Parathyroid adenoma (tissue), 2 donors: ENCODE results near the gene C1orf174.

ENCODE experiments used
- H2AFZ ChIP-seq: fragments of 300-600 bp; sonication (generic); one replicate; pipeline ENCODE4 v1.7.0; 2017; ENCODE audit warnings: antibody characterized with exemption, mild to moderate bottlenecking
- H3K27ac ChIP-seq: fragments of 300-600 bp; sonication (generic); one replicate; pipeline ENCODE4 v1.7.0; 2017
- H3K27me3 ChIP-seq: fragments of 300-600 bp; sonication (generic); one replicate; pipeline ENCODE4 v1.7.0; 2017; ENCODE audit warnings: low read length; ENCODE audit not compliant: control insufficient read depth, insufficient read depth
- H3K36me3 ChIP-seq: fragments of 300-600 bp; sonication (generic); one replicate; pipeline ENCODE4 v1.7.0; 2017; ENCODE audit warnings: low read length; ENCODE audit not compliant: control insufficient read depth, insufficient read depth
- H3K4me1 ChIP-seq: fragments of 300-600 bp; sonication (generic); one replicate; pipeline ENCODE4 v1.7.0; 2017; ENCODE audit warnings: control low read depth
- H3K4me2 ChIP-seq: fragments of 300-600 bp; sonication (generic); one replicate; pipeline ENCODE4 v1.7.0; 2017; ENCODE audit warnings: low read length
- H3K4me3 ChIP-seq: fragments of 300-600 bp; sonication (generic); one replicate; pipeline ENCODE4 v1.7.0; 2017; ENCODE audit warnings: low read depth, low read length
- H3K79me2 ChIP-seq: fragments of 300-600 bp; sonication (generic); one replicate; pipeline ENCODE4 v1.7.0; 2017; ENCODE audit warnings: control low read depth
- H3K9ac ChIP-seq: fragments of 300-600 bp; sonication (generic); one replicate; pipeline ENCODE4 v1.7.0; 2017; ENCODE audit warnings: mild to moderate bottlenecking
- H3K9me3 ChIP-seq: fragments of 300-600 bp; sonication (generic); one replicate; pipeline ENCODE4 v1.7.0; 2017; ENCODE audit warnings: low read length; ENCODE audit not compliant: control insufficient read depth
- CTCF ChIP-seq: fragments of 300-600 bp; sonication (generic); IDR thresholded peaks from one replicate; pipeline ENCODE4 v1.7.0; 2017; ENCODE audit warnings: antibody characterized with exemption, mild to moderate bottlenecking
- donor health status: primary hyperparathyroidism.

C1orf174 gene

DNA sequence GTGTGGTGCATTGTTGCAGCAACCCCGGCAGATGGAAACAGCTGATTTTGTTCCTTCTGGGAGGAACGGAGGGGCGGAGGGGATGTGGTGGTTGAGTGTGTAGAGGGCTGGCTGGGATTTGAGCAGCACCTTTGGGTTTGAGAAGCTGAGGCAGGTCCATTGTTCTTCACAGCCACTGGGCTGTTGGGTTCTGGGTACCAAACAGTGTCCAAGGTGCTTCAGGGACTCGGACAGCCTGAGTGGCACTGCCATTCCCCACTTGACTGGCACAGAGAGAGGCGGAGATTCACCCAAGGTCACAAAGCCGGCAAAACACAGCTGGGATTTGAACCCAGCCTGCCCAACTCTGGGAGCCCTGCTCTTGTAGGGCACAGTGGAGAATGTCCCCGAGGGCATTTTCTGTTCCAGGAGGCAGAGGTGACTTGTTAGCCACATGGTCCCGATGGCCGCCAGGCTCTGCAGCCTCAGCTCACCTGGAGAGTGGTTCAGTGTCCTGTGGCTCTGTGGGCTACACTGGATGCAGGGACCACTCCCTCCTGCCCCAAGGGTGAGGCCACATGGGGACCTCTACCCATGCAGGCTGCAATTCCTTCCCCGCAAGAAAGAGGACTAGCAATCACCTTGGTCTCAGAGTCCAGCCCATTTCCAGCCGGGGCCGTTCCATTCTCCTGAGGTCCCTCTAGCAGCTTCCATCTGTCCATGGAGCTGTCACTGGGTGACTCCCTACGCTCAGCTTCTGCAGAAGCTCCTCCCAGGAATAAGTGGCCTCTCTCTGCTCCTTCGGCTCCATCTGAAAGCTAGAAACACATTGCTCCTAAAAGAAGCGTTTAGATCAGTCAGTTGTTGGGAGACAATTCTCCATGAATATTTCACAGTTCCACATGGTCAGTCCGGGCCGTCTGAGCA, 31.2 kb upstream of the C1orf174 start:
- Histone ChIP-seq H3K27me3 (no peaks in the 10 kb centered on the region), H3K36me3 (no peaks in the 10 kb centered on the region), H3K4me1 (no peaks in the 10 kb centered on the region), H2AFZ (no peak overlapping the region), H3K9ac (no peak overlapping the region), H3K4me3 (no peak overlapping the region), H3K9me3 (no peaks in the 10 kb centered on the region), H3K4me2 (no peak overlapping the region), H3K27ac (no peak overlapping the region), H3K79me2 (no peaks in the 10 kb centered on the region)
- no peak for TF ChIP-seq CTCF

- no peak overlapping the region for H3K4me3 ChIP-seq
- H2AFZ ChIP-seq = no peak overlapping the region
- H3K79me2 ChIP-seq = no peaks in the 10 kb centered on the region
- no peak for TF ChIP-seq CTCF
- no peak overlapping the region for H3K4me2 ChIP-seq
- no peak overlapping the region for H3K9ac ChIP-seq
- H3K27ac ChIP-seq = no peak overlapping the region
- H3K4me1 ChIP-seq = no peaks in the 10 kb centered on the region
- H3K9me3 ChIP-seq = no peaks in the 10 kb centered on the region
- no peaks in the 10 kb centered on the region for H3K36me3 ChIP-seq
- no peaks in the 10 kb centered on the region for H3K27me3 ChIP-seq
Measured at GRCh38 chr1:3930301-3931006, 30.4 kb upstream of the C1orf174 start.

DNA sequence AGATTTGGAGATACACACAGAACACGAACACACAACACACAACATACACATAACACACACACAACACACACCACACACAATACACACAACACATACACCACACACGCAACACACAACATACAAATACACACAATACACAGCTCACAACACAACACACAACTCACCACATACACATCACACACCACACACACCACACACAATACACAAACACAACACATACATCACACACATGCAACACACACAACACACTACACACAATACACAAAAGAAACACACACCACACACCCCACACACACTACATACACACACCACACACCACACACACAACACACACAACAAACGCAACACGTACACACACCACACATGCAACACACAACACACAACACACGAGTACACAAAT, 29.1 kb upstream of the C1orf174 start:
- H3K4me2 ChIP-seq = no peak overlapping the region
- H3K79me2 ChIP-seq = no peaks in the 10 kb centered on the region
- no peaks in the 10 kb centered on the region for H3K4me1 ChIP-seq
- H2AFZ ChIP-seq = no peak overlapping the region
- H3K27me3 ChIP-seq = peaks cover 3% of the 10 kb centered on the region
- TF ChIP-seq CTCF = no peak
- no peaks in the 10 kb centered on the region for H3K36me3 ChIP-seq
- no peak overlapping the region for H3K27ac ChIP-seq
- H3K4me3 ChIP-seq = no peak overlapping the region
- H3K9me3 ChIP-seq = no peaks in the 10 kb centered on the region
- H3K9ac ChIP-seq = no peak overlapping the region

DNA sequence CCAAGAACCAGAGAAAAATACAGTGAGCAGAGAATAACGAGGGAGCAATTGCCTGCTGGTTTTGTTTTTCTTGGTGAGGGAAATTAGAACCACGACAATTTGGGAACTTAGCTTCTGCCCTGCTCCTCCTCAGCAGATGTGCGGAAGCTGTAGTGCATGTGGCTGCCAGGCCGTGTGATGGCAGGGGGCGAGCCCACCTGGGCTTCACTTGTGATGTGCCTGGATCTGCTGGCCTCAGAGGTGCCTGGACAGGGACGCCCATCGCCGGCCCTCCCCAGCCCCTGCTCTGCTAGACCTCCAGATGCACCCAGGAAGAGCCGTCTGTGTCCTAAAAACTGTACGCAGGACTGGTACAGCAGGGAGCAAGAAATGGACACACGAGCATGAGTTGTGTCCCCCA, 28.5 kb upstream of the C1orf174 start:
- TF ChIP-seq CTCF = no peak
- no peak overlapping the region for H3K9ac ChIP-seq
- H3K4me3 ChIP-seq = no peak overlapping the region
- peaks cover 3% of the 10 kb centered on the region for H3K27me3 ChIP-seq
- H3K27ac ChIP-seq = no peak overlapping the region
- no peak overlapping the region for H2AFZ ChIP-seq
- no peaks in the 10 kb centered on the region for H3K36me3 ChIP-seq
- H3K4me1 ChIP-seq = no peaks in the 10 kb centered on the region
- H3K79me2 ChIP-seq = no peaks in the 10 kb centered on the region
- H3K4me2 ChIP-seq = no peak overlapping the region
- no peaks in the 10 kb centered on the region for H3K9me3 ChIP-seq
